Ovary (tissue), 9 donors: ENCODE data around the gene C4orf50. TPM values are rescaled to one million over a fixed set of nuclear protein-coding genes. Genes with fewer than 3 reads are reported as not detected.

Source experiments
- DNase-seq, 5 donors: peaks; one replicate each; pipeline ENCODE4 v3.0.0-alpha.2; 2019 to 2020
- H3K27ac ChIP-seq, 2 donors: fragments of 200-600 bp; one replicate each; pipeline versions ENCODE4 v1.5.1 to v1.8.0; 2019 to 2022
- H3K27me3 ChIP-seq: fragments of 200-600 bp; one replicate; pipeline ENCODE4 v1.8.0; 2022
- H3K36me3 ChIP-seq: fragments of 200-600 bp; sonication (generic); one replicate; pipeline ENCODE4 v1.5.1; 2019
- H3K4me1 ChIP-seq: one replicate; pipeline ENCODE4 v1.8.1; 2013; ENCODE audit warnings: mild to moderate bottlenecking, moderate library complexity; ENCODE audit not compliant: insufficient read depth
- H3K4me3 ChIP-seq: fragments of 200-600 bp; sonication (generic); one replicate; pipeline ENCODE4 v1.5.1; 2017
- H3K9me3 ChIP-seq, 2 donors: fragments of 200-600 bp in 1 of 2; sonication (generic) in 1 of 2; one replicate each; pipeline versions ENCODE4 v1.5.1 to v1.8.1; 2013 to 2019; ENCODE audit warnings: mild to moderate bottlenecking in 1 of 2, moderate library complexity in 1 of 2
- CTCF ChIP-seq, 3 donors: fragments of 450-650 bp in 2 of 3; fragments of 200-600 bp in 1 of 3; IDR thresholded peaks; one replicate each; pipeline versions ENCODE4 v1.5.1 to v1.8.0; 2016 to 2022; ENCODE audit warnings: antibody characterized with exemption in 3 of 3, mild to moderate bottlenecking in 1 of 3
- EP300 ChIP-seq: sonication (generic); formaldehyde crosslinking; IDR thresholded peaks from one replicate; pipeline ENCODE4 v1.6.1; 2017; ENCODE audit warnings: antibody characterized with exemption
- POLR2A ChIP-seq: fragments of 450-650 bp; IDR thresholded peaks from one replicate; pipeline ENCODE4 v1.6.1; 2017; ENCODE audit warnings: antibody characterized with exemption, mild to moderate bottlenecking, moderate library complexity
- WGBS, 3 donors: extraction: QIAGEN DNeasy Blood & Tissue Kit in 1 of 3; methylation state at CpG; one replicate each; pipeline versions ENCODE4 v1.1.5 to v1.1.7; 2013 to 2017; 5-methylcytosine and 5-hydroxymethylcytosine counted together
- intact Hi-C, 4 donors: fragments of 100-400 bp; cut with DNase I; formaldehyde crosslinking; loops; one replicate each; pipeline versions ENCODE4 v1.11.0 to v1.15.1; 2022 to 2023
- polyA plus RNA-seq, 2 donors: library from polyadenylated mRNA; stranded (reverse); fragments of 200-250 nt in 1 of 2; fragments of 350-450 nt in 1 of 2; fragmentation: Illumina TruSeq in 1 of 2; extraction: RNeasy Lipid Tissue Mini Kit (QIAGEN cat#74804) in 1 of 2; gene quantifications; one replicate each; pipeline ENCODE4 v1.2.3, GENCODE V29; 2013 to 2014
- total RNA-seq, 7 donors: library from RNA; depleted of rRNA in 2 of 7; stranded (reverse); fragments of >200 nt in 2 of 7; fragmentation: NEBNext Ultra II Directional in 3 of 7; extraction: Animal tissue kit (Norgen Biotek cat#: 25700) in 3 of 7; gene quantifications; one replicate each; pipeline versions ENCODE4 v1.1.0 to v1.2.4, GENCODE V29; 2016 to 2023
- donor health status: DM: no; HTN: no; CAD: no; lungs with moderate emphysema.
- donor health status: DM: no; HTN: no; CAD: no.
- donor health status: Bipolar disorder and iron deficiency.
- donor health status: DM: yes; HTN: yes; CAD: no.
- donor health status: DM: no; HTN: no; CAD: no.
- donor health status: DM: yes; HTN: yes; CAD: no.

Gene C4orf50
- total and polyA plus RNA-seq, 9 donors = 0.04 to 0.35 (median 0.12) TPM

GRCh38 chr4:6063684-6064083, 45.5 kb upstream of the C4orf50 start:
- H3K27me3 ChIP-seq = no peaks in the 10 kb centered on the region
- no peak for DNase-seq
- peaks cover 0 to 3% of the 10 kb centered on the region in 2 donors for H3K9me3 ChIP-seq
- no peak for TF ChIP-seq CTCF (IDR thresholded peaks at IDR 0.05)
- no peak for TF ChIP-seq POLR2A
- TF ChIP-seq EP300 = no peak
- H3K4me3 ChIP-seq = no peak overlapping the region
- H3K27ac ChIP-seq = no peak overlapping the region
- 92 to 94% (median 92%) methylated on average over 10 of the region's 10 CpGs for WGBS, 3 donors
- H3K4me1 ChIP-seq = no peaks in the 10 kb centered on the region
- intact Hi-C loops = no loop called here
- no peaks in the 10 kb centered on the region for H3K36me3 ChIP-seq

GRCh38 chr4:6062133-6062532, 43.9 kb upstream of the C4orf50 start:
- Histone ChIP-seq H3K9me3 (peaks cover 0 to 3% of the 10 kb centered on the region in 2 donors), H3K4me3 (no peak overlapping the region), H3K27ac (no peak overlapping the region), H3K4me1 (no peaks in the 10 kb centered on the region), H3K27me3 (no peaks in the 10 kb centered on the region), H3K36me3 (no peaks in the 10 kb centered on the region)
- TF ChIP-seq EP300 (no peak), CTCF (IDR thresholded peaks at IDR 0.05) (no peak), POLR2A (no peak)
- intact Hi-C loops = no loop called here
- DNase-seq = no peak
- WGBS, 3 donors = 80 to 83% (median 82%) methylated on average over 12 of the region's 12 CpGs

- Histone ChIP-seq H3K27me3 (no peaks in the 10 kb centered on the region), H3K9me3 (peaks cover 0 to 3% of the 10 kb centered on the region in 2 donors), H3K4me3 (no peak overlapping the region), H3K36me3 (no peaks in the 10 kb centered on the region), H3K27ac (no peak overlapping the region), H3K4me1 (no peaks in the 10 kb centered on the region)
- TF ChIP-seq EP300 (no peak), CTCF (IDR thresholded peaks at IDR 0.05) (no peak), POLR2A (no peak)
- DNase-seq = no peak
- 91 to 97% (median 92%) methylated on average over 7 of the region's 7 CpGs for WGBS, 3 donors
- intact Hi-C loops = no loop called here
Observed at GRCh38 chr4:6059375-6059805, 41.2 kb upstream of the C4orf50 start.

GRCh38 chr4:6058531-6059374, 40.5 kb upstream of the C4orf50 start:
- WGBS, 3 donors = 93 to 95% (median 95%) methylated on average over 12 of the region's 12 CpGs
- intact Hi-C loops = no loop called here
- no peaks in the 10 kb centered on the region for H3K27me3 ChIP-seq
- H3K4me1 ChIP-seq = no peaks in the 10 kb centered on the region
- no peak overlapping the region for H3K27ac ChIP-seq
- TF ChIP-seq POLR2A = no peak
- TF ChIP-seq CTCF (IDR thresholded peaks at IDR 0.05) = no peak
- no peak for TF ChIP-seq EP300
- H3K4me3 ChIP-seq = no peak overlapping the region
- H3K9me3 ChIP-seq = peaks cover 0 to 3% of the 10 kb centered on the region in 2 donors
- DNase-seq = no peak
- no peaks in the 10 kb centered on the region for H3K36me3 ChIP-seq
